Measurements from ENCODE around the gene TRIO. TPM values are rescaled to one million over a fixed set of nuclear protein-coding genes. Genes with fewer than 3 reads are reported as not detected.
"Not testable (repeated sequence)": the region's sequence is repeated elsewhere in the genome, so short reads cannot be mapped to it uniquely, and the experiment has no call there.

TRIO gene
- total RNA-seq (2021; fragmentation: NEBNext Ultra II Directional; extraction: Animal tissue kit (Norgen Biotek cat#: 25700)): 100 to 1,000 TPM; 167 to 219 (median 190) TPM
- long read RNA-seq, partial matches to known transcripts: 9 of 23 reads
- long read RNA-seq, other reads (novel, unspliced or antisense): 14 of 23 reads

GRCh38 chr5:14142827-14143545, at the start of gene TRIO:
TSS of gene TRIO (plus strand) at chr5:14143342. CDS start at chr5:14143726, 384 bp downstream.
- Mint-ChIP-seq H3K27me3 (ENCODE audit: insufficient read depth) (peaks cover 8% of the 10 kb centered on the region), H3K9me3 (no peaks in the 10 kb centered on the region)
- peak; percentile 85 for DNase-seq

GRCh38 chr5:14097380-14097779, 45.8 kb upstream of the TRIO start:
- Mint-ChIP-seq H3K4me3 (0 out of 2 replicates have a peak overlapping the region, but pooled peaks have one; percentile 17), H3K27ac (peak overlapping the region; percentile 40), H3K4me1 (ENCODE audit: low read depth) (peaks cover 43% of the 10 kb centered on the region)
- not testable (repeated sequence) for DNase-seq; H3K9me3 Mint-ChIP-seq; H3K27me3 Mint-ChIP-seq (ENCODE audit: insufficient read depth); H3K36me3 Mint-ChIP-seq (ENCODE audit: low read depth)

More at GRCh38 chr5:14142827-14143545, at the start of gene TRIO:
- H3K27ac Mint-ChIP-seq: peak within 1 kb of the TSS; percentile 90
- H3K4me3 Mint-ChIP-seq: peak within 1 kb of the TSS; percentile 92
- H3K4me1 Mint-ChIP-seq (ENCODE audit: low read depth): peaks cover 32% of the 10 kb centered on the region
- peak; percentile 76 for TF ChIP-seq CTCF (IDR thresholded peaks at IDR 0.05)
- H3K36me3 Mint-ChIP-seq (ENCODE audit: low read depth): peaks cover 35% of the 10 kb centered on the region

DNA sequence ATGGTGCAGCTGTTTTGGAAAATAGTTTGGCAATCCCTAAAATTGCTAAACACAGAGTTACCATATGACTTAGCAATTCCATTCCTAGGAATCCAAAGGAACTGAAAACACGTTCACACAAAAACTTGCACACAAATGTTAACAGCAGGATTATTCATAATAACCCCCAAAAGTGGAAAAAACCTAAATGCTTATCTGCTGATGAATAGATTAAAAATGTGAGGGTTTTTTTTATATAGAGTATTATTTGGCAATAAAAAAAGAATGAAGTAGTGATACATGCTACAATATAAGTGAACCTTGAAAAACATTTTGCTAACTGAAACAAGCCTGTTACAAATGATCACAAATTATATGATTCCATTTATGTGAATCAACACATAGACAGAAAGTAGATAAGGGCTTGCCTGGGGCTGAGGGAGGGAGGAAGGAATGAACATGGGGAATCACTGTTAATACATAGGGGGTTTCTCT, 45.1 kb upstream of the TRIO start:
- peak; percentile 74 for DNase-seq
- no peak for TF ChIP-seq CTCF (IDR thresholded peaks at IDR 0.05)
- Mint-ChIP-seq H3K27me3 (ENCODE audit: insufficient read depth) (no peaks in the 10 kb centered on the region), H3K4me3 (peak overlapping the region; percentile 16; the same call in 1 of the 2 replicates), H3K4me1 (ENCODE audit: low read depth) (peaks cover 50% of the 10 kb centered on the region), H3K9me3 (peaks cover 5% of the 10 kb centered on the region), H3K36me3 (ENCODE audit: low read depth) (peaks cover 6% of the 10 kb centered on the region), H3K27ac (peak overlapping the region; percentile 79)

- Mint-ChIP-seq H3K4me3 (no peak overlapping the region), H3K36me3 (ENCODE audit: low read depth) (peaks cover 13% of the 10 kb centered on the region), H3K4me1 (ENCODE audit: low read depth) (peaks cover 63% of the 10 kb centered on the region), H3K27me3 (ENCODE audit: insufficient read depth) (no peaks in the 10 kb centered on the region; the same call in 1 of the 2 replicates), H3K9me3 (peaks cover 13% of the 10 kb centered on the region), H3K27ac (no peak overlapping the region)
- no peak for DNase-seq
- TF ChIP-seq CTCF (IDR thresholded peaks at IDR 0.05): no peak
These were observed 42.9 kb upstream of the TRIO start for GRCh38 chr5:14100281-14100680.

DNA sequence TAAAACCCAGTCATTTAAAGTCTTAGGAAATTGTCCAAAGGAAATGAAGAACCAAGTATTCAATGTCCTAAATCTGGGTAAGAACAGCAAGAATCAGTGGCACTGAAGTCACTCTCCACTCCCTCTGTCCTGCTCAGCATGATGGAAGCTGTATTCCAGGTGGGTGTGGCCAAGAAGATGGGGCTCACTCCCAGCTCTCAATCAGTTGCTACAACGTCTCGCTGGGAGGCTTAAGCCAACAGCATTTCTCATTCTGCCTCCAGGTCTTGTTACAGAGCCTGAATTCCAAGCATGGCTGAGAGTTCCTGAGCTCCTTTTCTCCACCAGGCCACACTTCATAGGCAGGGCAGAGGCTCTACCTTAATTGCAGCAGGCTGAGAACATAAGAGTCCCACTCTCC, 41.2 kb upstream of the TRIO start:
- peaks cover 13% of the 10 kb centered on the region for H3K9me3 Mint-ChIP-seq
- no peaks in the 10 kb centered on the region; the same call in 1 of the 2 replicates for H3K27me3 Mint-ChIP-seq (ENCODE audit: insufficient read depth)
- DNase-seq: peak; percentile 64
- no peak for TF ChIP-seq CTCF (IDR thresholded peaks at IDR 0.05)
- H3K36me3 Mint-ChIP-seq (ENCODE audit: low read depth): peaks cover 13% of the 10 kb centered on the region
- no peak overlapping the region; the same call in 1 of the 2 replicates for H3K4me3 Mint-ChIP-seq
- H3K27ac Mint-ChIP-seq: peak overlapping the region; percentile 93
- peaks cover 73% of the 10 kb centered on the region for H3K4me1 Mint-ChIP-seq (ENCODE audit: low read depth)

DNA sequence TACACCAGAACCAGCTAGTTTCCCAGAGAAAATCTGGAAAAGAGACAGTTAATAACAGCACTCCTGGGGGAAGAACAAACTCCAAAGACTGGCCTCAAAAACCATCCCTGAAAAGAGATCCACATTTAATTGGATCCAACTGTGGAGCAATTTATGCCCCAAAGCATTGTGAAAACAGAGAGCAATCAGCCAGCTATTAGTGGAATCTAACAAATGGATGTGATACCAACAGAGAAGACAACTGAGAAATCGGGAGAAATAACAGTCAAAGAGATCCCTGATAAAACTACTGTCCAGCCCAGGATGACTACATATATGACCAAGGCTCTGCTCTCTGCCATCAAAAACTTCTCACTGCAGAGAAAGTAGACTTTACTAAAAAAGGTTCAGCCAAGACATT, 40.5 kb upstream of the TRIO start:
- no peak for TF ChIP-seq CTCF (IDR thresholded peaks at IDR 0.05)
- H3K4me3 Mint-ChIP-seq: peak overlapping the region; percentile 1; the same call in 1 of the 2 replicates
- DNase-seq: peak; percentile 68
- H3K27me3 Mint-ChIP-seq (ENCODE audit: insufficient read depth): no peaks in the 10 kb centered on the region; the same call in 1 of the 2 replicates
- H3K27ac Mint-ChIP-seq: peak overlapping the region; percentile 93
- peaks cover 13% of the 10 kb centered on the region for H3K9me3 Mint-ChIP-seq
- H3K36me3 Mint-ChIP-seq (ENCODE audit: low read depth): peaks cover 13% of the 10 kb centered on the region
- peaks cover 75% of the 10 kb centered on the region for H3K4me1 Mint-ChIP-seq (ENCODE audit: low read depth)

Measured in HFFc6 (cell line).